Hematopoietic multipotent progenitor cell treated with erythropoietin and hydrocortisone succinate and interleukin-3 and kit ligand, for 17 days (in vitro differentiated cells): ENCODE data around the gene NSUN3.

Experiments
- DNase-seq: peaks from one replicate; pipeline ENCODE4 v3.0.0-alpha.2; 2015; ENCODE audit warnings: low spot score

NSUN3 gene

DNA sequence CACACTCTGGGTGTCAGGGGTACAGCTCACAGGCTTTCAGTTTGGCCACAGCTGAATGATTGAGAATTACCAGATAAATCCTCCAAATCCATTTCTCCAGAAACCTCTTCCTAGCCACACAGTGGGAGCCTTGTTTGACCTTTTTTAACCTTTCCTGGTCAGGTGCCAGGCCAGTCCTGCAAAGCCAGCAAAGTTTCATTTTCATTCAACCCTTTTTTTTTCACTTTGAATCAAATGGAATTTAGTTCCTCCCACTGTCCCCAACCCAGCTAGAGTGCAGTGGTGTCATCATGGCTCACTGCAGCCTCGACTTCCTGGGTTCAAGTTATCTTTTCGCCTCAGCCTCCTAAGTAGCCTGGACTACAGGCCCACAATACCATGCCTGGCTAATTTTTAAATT is 67.8 kb downstream of the NSUN3 start:
- no peak for DNase-seq

DNA sequence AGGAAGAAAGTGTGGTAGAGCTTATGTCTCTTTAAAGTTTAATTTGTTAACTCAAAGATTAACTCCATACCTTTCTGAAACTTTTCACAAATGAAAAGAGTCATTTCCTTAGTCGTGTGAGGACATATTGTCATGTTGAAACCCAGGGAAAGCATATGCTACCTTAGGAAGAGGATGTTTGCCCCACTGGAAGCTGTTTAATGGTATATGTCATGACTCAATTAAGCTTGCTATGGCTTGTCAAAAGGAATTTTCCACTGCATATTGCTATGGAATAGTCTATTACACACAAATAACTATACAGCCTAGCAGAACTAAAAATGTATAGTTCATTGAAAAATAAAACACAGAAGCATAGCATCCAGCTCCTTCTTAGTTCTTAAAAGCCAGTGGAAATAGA is 69.9 kb downstream of the NSUN3 start:
- DNase-seq: no peak

GRCh38 chr3:94136133-94136532 is 73.3 kb downstream of the NSUN3 start:
- DNase-seq: no peak

GRCh38 chr3:94137377-94137776 is 74.5 kb downstream of the NSUN3 start:
- DNase-seq: no peak

DNA sequence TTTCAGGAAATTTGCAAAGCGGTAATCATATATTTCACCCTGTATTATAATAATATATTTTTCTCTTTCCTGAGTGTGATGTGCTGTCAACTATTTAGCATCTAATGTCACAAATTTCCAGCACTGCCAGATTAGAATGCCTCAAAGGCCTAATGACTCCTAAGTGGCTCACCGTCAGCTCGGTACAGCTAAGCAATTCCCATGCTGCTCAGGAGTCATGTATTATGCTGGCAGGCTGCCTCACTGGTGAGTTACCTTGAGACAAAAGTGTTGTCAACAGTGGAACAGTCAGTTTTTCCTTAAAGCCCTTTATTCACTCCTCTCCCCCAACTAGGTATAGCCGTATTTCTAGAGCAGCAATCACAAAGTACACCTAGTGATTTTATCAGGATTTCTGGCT is 83.6 kb downstream of the NSUN3 start:
- no peak for DNase-seq

DNA sequence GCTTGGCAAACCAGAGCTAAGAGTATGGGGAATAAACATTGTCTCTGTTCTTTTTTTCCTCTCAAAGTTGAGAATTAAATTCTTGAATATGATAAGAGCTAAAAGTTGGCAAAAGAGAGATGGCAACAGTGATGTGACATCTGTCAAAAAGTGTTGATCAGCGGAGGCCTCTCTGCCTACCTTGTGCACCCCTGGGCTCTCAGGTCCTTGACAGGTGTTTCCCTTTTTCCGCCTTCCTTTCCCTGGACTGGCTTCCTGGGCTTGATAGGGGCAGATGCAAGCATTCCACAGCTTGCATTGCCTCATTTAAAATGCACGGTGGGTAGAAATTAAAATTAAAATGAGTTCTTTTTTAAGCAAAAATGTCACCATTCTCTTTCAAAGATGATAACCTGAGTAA is 84.2 kb downstream of the NSUN3 start:
- DNase-seq: no peak

- no peak for DNase-seq
These were observed 87.3 kb downstream of the NSUN3 start for GRCh38 chr3:94150113-94150512.

GRCh38 chr3:94156626-94157025 is 93.8 kb downstream of the NSUN3 start:
- no peak for DNase-seq

GRCh38 chr3:94158512-94158911 is 95.7 kb downstream of the NSUN3 start:
- DNase-seq: no peak

DNA sequence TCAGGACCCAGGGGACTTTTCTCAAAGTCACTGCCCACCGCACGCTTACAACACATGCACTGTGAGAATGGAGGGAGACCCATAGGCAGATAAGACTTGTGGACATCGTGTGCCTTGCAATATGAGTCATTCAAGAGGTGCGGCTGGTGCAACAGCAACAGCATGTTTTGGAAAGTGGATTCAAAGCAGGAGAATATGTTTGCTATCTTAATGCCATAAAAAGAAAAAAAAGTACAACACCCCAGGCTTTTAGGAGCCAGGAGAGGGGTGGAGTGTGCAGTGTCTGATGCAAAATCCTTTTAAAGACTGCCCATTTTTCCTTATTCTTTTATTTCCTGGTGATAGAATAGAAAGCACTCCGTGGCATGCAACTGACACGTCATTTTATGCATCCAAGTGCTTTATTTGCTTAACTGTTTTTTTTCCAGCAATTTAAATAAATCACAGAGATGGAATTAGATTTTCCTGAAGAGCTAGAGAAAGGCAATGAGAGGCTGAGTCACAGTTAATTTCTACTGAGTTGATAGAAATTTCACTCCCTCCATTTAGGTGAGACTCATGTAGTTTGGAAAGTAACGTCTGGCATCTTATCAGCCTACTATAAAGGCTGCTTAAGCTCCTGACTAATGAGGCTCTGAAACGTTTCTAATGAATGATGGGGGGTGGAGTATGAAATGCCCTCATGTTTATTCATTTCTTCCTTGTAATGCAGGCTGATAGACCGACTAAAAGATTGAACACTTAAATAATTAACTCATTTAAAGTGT is 96.4 kb downstream of the NSUN3 start:
- DNase-seq: no peak

DNA sequence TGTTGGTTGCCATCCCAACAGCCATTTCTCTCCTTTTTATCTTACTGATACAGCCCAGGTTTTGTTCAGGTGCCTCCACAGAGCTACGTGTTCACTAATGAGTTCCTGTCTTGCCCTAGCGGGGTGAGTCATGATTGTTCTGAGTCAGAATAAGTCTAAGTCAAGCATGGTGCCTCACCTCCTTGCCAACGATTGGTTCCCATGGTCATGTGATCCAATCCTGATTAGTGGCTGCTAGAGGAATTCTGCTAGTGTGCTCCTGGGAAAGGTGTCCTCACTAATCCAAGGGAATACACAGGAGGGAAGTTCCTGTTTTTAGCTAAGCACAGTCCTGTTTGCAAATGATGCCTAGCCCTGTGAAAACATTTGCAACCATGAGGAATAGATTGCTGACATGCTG is 99.8 kb downstream of the NSUN3 start:
- DNase-seq: no peak

- DNase-seq: no peak
These were observed 104.5 kb downstream of the NSUN3 start for GRCh38 chr3:94167346-94167745.

- DNase-seq: no peak
These were observed 104.9 kb downstream of the NSUN3 start for GRCh38 chr3:94167796-94168195.

DNA sequence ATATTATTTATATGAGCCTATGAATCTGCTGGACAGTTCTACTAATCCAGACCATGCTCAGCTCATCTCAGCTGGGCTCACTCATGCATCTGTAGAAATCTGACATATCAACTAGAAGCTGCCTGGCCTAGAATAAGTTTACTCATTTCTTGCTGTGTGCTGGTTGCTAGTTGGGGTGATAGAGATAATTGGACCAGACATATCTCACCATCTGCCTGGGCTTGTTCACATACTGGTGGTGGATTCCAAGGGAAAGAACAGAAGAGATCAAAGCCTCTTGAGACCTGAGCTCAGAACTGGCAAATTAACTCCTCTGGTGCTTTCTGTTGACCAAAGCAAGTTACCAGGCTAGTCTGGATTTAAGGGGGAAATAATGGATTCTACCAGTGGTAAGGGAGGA is 109.1 kb downstream of the NSUN3 start:
- DNase-seq: no peak

DNA sequence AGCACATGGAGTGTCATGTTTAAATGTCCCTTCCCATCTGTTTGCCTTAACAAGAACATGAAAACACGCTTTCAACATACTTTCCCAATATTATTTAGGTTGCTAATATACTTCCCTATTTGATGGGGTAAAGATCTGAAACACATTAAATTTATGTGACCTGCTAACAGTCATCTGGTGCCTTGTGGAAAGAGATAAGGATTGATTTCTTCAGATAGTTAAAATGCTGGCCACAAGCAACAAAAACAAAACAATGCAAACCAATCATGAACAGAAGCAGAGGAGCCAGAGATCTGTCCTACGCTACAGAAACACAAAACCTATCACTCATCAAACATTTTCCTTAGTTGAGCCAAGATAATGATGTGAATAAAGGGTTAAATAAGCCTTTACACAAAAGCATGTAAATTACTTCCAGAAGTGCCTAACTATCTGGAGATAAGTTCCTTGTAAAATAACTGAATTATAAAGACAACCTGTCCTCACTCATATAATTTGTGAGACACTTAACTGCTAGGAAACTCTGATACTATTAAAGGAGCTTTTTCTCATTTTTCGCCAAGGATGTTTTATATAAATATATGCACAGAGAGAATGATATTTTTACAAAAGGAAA is 109.9 kb downstream of the NSUN3 start:
- DNase-seq: no peak

DNA sequence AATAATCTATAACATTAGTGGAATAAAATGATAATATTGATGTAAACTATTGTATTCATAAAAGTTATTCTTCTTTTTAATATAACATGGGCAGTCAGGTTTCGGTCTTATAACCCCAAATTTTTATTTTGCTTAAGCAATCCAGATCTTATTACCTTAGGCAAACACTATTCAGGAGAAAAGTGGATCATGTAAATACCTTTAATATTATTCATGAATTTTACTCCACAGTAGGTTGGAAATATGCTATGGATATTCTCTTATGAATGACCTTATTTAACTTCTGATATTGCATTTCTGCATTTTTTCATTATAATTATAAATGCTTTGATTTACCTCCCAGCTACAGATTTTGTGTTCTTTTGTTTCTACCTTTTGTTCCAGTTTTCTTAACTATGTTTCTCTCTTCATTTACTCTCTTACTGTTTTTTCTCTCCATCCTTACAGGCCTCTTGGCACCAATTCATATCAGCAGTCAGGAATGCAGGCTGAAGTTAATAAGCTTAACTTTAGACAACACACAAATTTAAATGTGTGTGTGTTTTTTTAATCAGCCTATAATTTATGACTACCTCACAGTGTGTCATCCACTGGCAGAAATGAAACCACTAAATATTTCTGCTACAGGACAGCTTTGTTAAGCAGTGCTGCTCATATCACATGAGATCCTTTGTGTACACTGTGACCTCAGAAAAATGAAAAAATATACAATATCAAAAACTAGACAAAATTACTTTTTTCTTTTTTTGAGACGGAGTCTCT is 111.0 kb downstream of the NSUN3 start:
- no peak for DNase-seq

- no peak for DNase-seq
These were observed 112.8 kb downstream of the NSUN3 start for GRCh38 chr3:94175677-94176076.

DNA sequence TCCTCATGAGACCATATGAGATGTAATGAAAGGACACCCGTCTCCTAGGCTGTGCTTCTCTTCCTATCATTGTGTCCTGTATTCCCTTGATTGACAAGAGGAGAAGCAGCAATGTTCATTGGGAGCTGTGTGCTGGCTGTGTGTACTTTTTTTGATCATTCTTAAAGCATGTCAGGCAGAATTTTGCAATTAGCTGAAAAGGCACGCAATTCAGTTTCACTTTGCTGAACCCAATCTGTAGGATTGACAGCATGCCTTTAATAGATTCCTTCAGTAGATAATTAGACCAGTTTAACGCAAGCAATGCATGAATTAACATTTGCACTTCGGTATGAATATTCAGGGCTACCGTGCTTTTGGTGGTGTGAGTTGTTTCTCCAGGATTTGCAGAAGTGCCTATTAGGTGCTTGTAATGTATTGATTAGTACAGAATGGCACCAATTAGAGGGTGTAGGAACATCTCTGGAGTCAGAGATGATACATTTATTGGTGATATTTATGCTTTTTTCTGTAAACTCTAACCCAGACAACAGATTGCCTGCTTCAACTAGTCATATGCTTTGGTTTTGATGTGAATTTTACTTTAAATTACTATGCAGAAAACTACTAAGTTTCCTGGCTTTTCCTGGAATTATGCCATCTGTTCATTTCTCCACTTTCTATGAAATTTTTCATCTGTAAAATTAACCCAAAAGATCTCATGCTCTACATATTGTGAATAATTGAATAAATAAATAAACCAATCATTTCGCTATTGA is 114.3 kb downstream of the NSUN3 start:
- no peak for DNase-seq
